Esophagus mucosa (tissue), 1 donor: ENCODE data around the gene RORC. TPM values are rescaled to one million over a fixed set of nuclear protein-coding genes. Genes with fewer than 3 reads are reported as not detected.
"Not testable (repeated sequence)": the region's sequence is repeated elsewhere in the genome, so short reads cannot be mapped to it uniquely, and the experiment has no call there.

Experiments used
- ATAC-seq: fragments of 200-7000 bp; cut with Tn5 transposase; one replicate; pipeline ENCODE4 v1.9.1; 2020
- total RNA-seq: library from RNA; stranded (reverse); gene quantifications from one replicate; pipeline ENCODE4 v1.2.4, GENCODE V29; 2023
- donor health status: DM: yes; HTN: yes; CAD: no.

Gene RORC
- total RNA-seq, 1 donor from 2014 or later, result 1.2 TPM

DNA sequence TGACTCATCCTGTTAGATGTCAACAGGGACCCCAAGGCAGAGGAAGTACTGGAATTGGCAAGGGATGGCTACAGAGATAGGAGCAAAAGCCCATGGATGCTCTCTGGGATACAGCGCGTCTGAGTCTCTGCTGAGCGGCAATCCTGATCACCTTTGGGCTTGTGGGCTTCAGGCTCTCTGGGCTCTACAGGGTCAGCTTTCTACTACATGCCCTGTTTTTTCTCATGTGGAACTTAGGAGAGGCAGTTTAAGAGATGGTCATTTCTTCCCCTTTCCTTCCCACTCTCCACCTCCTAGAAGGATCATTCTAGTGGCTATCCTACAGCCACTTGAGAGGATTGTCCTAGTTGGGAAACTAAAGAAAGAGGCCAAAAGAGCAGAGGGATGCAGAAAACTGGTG lies 27.7 kb downstream of the RORC start:
- no peak for ATAC-seq

DNA sequence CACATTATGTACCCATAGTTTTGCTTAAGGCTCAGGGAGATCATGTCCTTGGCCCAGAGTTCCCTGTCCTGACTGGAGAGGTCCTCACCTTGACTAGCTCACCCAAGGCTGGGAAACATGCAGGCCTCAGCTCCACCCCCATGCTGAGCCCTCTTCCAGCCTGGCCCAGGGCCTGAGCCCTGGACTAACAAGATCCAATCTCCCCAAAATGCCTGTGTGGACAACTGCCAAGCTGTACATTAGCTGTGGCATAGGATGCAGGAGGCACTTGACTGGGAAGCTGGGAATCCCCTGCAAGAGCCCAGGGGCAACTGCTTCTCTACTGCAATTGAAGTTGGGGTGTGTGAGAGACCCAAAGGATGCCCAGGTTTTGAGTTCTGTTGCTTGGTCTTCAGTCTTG lies 28.4 kb downstream of the RORC start:
- ATAC-seq, result peak; percentile 9

- no peak for ATAC-seq
These were observed 29.2 kb downstream of the RORC start for GRCh38 chr1:151802372-151802771.

GRCh38 chr1:151801846-151802245 lies 29.8 kb downstream of the RORC start:
- no peak for ATAC-seq

- ATAC-seq, result no peak
These were observed 30.2 kb downstream of the RORC start for GRCh38 chr1:151801310-151801820.

DNA sequence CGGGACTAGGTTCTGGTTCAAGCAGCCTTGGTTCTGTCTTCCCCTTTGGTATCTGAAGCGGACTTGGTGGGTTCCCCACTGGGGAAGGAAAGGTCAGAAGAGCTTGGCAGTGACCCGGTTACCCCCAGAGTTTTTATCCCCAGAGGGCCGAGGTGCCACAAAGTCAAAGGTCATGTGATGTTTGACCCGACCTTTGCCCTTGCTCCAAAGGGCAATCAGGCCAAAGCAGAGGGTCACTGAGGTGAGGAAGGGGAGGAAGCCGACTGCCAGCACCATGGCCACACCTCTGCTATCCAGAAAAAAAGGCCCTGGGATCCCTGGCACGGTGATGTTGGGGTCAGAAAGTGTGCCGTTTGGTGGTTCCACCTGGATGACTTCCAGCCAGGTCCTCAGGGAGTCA lies 30.8 kb downstream of the RORC start:
- no peak for ATAC-seq

DNA sequence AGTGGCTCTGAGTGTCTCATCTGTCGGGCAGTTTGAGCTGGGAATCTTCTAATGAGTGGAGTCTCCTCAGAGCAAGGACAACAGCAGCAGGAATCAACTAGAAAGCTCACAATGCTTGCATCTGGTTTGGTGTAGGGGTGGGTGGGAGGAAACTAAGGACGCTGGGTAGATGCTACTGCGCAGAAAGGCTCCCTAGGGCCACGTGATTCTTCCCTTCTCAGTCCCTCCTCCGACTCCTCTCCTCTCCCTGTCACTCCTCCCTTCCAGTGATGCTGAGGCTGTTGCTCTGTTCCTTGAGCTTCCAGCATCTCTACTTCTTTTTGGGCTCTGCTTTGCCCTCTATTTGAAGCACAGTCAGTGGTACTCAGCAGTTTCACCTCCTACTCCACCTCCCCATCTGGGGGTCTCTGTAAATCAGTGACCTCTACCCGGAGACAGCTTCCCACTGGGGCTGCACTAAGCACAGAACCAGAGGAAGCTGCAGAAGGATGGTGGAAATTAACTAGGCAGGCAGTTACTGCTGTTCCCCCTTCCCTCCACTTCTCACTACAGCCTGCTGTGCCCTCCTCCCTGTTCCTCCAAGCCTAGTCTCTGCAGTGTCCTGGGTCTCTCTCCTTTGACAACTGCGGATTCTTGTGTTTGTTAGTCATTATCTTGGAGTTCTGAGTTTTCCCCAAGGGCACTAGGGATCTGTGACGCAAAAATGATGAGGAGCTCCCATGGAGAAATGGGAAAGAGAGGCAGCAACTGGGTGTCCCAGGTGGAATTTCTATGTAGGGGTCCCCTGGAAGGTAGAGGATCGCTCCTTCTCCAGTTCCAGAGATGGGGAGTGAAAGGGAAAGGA lies 32.2 kb downstream of the RORC start:
- ATAC-seq, result no peak

- ATAC-seq, result no peak
These were observed 33.0 kb downstream of the RORC start for GRCh38 chr1:151798571-151798970.

- ATAC-seq, result no peak
These were observed 40.5 kb downstream of the RORC start for GRCh38 chr1:151790940-151791651.

DNA sequence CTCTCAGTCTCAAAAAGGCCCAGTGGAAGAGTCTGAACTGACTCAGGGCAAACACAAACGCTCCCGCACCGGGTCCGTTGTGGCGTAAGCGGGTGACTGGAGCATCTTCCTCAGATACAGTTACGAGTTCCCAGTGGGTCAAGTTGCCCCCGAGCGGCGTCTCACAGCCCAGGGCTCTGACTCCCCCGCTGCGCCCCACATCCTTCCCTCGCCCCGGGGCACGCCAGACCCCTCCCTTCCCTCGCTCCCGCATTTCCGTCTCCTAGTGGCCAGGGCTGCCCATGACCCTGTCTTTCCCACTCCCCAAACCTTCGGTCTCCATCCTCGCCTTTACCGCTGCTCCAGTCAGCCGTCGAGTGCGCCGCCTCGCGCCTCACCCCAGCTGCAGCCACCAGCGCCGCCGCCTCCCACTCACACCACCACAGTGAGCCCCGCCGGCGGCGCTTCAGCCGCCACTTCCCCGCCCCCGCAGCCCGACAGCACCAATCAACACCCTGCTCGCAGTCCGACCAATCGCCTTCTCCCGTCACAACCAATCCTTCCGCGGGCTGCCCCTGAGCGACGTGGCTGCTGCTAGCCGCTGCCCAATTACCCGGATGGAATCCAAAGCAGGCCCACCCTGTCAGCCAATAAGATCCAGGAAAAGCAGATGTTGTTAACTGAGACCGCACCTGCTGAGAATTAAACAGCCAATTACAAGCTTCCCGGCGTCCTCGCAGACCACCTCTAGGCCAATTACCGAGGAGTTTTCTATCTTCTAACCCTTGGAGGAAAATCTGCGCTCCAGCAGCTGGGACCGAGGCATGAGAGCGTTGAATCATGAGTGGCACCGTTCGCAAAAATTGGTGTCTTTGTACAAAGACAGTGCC lies 41.3 kb downstream of the RORC start, which contains the start of gene TDRKH:
TDRKH (minus strand) TSS at position 430 of the 869 bp plus-strand sequence. CDS start 7,478 bp downstream, outside the sequence.
- peak; percentile 100 for ATAC-seq

GRCh38 chr1:151787689-151788088 lies 43.9 kb downstream of the RORC start:
- no peak for ATAC-seq

GRCh38 chr1:151783796-151784195 lies 47.8 kb downstream of the RORC start:
- no peak for ATAC-seq

DNA sequence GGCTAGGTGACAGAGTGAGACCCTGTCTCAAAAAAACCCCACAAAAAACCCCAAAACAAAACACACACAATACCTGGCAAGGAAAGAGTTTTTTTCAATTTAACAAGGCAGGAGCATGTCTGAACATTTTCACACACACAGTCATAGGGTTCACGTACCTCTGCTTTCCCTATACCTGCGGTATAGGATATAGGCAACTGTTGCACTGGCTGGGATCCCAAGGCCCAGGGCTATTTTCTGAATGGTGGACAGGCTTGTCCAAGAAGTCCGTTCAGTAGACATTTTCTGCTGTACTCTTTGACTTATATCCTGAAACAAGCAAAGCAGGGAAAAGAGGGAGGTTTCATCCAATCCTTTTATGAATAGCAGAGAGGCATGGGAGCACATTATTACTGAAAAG lies 48.9 kb downstream of the RORC start:
- ATAC-seq, result peak; percentile 45

GRCh38 chr1:151782026-151782425 lies 49.6 kb downstream of the RORC start:
- not testable (repeated sequence) for ATAC-seq

DNA sequence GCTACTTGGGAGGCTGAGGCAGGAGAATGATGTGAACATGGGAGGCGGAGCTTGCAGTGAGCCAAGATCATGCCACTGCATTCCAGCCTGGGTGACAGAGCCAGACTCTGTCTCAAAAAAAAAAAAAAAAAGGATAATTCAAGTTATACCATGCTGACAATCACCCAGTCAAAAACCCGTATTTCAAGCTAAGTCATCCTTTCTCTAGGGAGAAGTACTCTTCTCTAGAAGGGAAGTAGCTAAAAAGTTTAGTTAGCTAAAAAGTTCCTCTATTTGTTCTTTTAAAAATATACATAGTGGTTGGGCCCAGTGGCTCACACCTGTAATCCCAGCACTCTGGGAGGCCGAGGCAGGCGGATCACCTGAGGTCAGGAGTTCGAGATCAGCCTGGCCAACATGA lies 50.9 kb downstream of the RORC start:
- ATAC-seq, result not testable (repeated sequence)

GRCh38 chr1:151779852-151780251 lies 51.8 kb downstream of the RORC start:
- ATAC-seq, result no peak

GRCh38 chr1:151777317-151777716 lies 54.3 kb downstream of the RORC start:
- no peak for ATAC-seq

- no peak for ATAC-seq
These were observed 54.9 kb downstream of the RORC start for GRCh38 chr1:151776665-151777062.

DNA sequence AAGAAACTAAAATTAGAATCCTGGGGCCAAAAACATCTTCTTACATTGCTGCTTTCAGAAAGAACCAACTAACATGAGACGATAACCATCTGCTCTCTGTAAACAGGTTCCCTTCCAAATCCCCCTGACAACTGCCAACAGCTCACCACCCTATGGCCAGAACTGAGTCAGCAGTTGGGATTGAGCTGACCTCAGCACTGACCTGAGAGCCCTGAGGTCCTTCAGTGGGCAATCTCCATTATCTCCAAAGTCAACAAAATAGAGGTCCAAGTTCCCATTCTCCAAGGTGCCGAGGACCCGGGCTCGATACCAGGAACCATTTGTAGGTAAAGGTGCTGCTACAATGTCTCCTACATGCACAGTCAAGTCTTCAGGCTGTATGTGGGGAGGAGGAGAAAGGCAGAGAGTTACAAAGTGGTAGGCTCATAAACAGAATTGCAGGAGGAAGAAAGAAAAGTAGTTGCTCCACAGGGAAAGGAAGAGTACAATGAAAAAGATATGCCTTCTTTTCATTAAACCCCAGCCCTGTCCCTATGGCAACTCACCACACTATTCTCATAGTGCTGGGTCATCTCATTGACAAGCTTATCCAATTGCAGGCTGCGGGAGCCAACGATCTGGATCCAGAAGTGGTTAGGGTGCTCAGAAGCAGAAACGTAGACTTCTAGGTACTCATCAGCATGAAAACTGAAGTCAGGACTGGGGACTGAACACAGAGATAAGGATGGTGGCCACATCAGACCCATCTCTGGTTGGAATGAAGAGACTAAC lies 55.5 kb downstream of the RORC start:
- ATAC-seq, result no peak

DNA sequence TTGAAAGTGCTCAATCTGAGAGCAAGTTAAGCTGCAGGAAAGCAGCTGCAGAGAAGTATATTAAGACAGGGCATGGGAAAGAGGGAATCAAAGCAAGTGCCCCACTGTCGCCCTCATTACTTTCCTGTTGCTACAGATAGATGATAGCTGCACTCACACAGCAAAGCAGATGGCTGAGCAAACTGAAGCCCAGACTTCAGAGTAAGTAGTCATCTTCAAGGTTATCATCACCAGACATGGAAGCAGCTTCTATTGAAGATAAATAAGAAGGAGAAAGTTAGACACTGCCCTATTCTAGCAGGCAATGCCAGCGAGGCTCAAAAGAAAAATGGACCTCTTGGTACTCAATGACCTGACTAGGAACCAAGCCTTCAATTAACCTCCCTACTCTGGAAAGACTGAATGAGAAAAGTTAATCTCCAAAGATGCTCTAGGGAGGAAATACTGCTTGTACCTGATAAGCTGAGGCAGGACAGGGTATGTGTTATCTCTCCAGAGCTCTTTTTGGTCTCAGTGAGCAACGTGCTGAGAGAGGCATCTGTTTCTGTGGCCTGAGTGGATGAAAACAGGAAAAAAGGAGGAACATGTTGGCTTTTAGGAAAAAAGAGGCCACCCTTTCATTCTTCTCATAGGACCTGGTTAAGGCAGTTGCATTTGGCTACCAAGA lies 57.2 kb downstream of the RORC start:
- ATAC-seq, result no peak

DNA sequence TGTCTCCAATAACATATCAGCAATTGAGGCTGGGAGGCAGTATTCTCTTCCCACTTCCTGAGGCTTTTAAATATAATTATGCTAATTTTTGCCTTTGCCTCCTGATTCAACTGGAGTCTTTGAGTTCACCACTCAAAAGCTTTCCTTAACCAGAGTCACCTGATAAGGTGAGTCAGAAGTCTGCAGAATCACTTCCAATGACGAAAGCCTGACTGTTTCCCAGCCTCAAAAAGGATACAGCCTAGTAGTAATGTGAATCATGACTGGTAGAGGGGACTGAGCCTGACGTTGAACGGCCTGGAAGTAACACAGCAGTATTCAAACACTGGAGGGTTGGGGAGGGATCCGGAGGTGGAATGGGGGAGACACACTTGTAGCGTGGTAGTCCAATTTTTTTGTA lies 57.9 kb downstream of the RORC start:
- peak; percentile 96 for ATAC-seq
